Measurements from ENCODE around the gene SMIM21. TPM values are rescaled to one million over a fixed set of nuclear protein-coding genes. Genes with fewer than 3 reads are reported as not detected.

The SMIM21 gene
- total RNA-seq (2021; fragmentation: NEBNext Ultra II Directional; extraction: Animal tissue kit (Norgen Biotek cat#: 25700)) (not detected in 2 replicates), polyA plus RNA-seq (2011; rRNA removed) (not detected in 2 replicates), polyA minus RNA-seq (2011; rRNA and poly(A)+ RNA removed) (not detected in 2 replicates)
- not detected for polyA plus RNA-seq (2011; cell fraction: cytosol; rRNA removed)
- not detected for polyA plus RNA-seq (2011; cell fraction: nucleus; rRNA removed)
- not detected in 4 replicates for polyA plus RNA-seq (2012, experiment 1 of 2)
- not detected for polyA plus RNA-seq (2012, experiment 2 of 2)
- polyA plus RNA-seq (2013, experiment 1 of 2), result not detected
- polyA plus RNA-seq (2013, experiment 2 of 2), result not detected
- polyA minus RNA-seq (2011; cell fraction: cytosol; rRNA and poly(A)+ RNA removed), result not detected
- polyA minus RNA-seq (2011; cell fraction: nucleus; rRNA and poly(A)+ RNA removed), result not detected
- long read RNA-seq, experiment 1, result 0 reads
- long read RNA-seq, experiment 2, result 0 reads

- ChIA-PET POLR2A (ENCODE audit: partially characterized antibody) (no interaction called here), CTCF (ENCODE audit: partially characterized antibody) (interaction anchor here (0.5 to 1.1 kb wide), 2 partner anchors 10 to 1444 kb away, joined by 3 to 4 read pairs; no protein-coding TSS in a partner anchor)
- TF ChIP-seq CTBP2 (IDR thresholded peaks at IDR 0.05; ENCODE audit: borderline replicate concordance, insufficient read depth, insufficient read length, low read length) (no peak), ATF3 (IDR thresholded peaks at IDR 0.05; ENCODE audit: insufficient read depth, low read depth, low read length) (no peak), CTCF (IDR thresholded peaks at IDR 0.05; ENCODE audit: control extremely low read depth in 1 of 3, insufficient read depth in 1 of 3, low read depth in 1 of 3, low read length in 3 of 3) (no peak), TAF1 (IDR thresholded peaks at IDR 0.05; ENCODE audit: low read depth, low read length) (no peak), CHD1 (IDR thresholded peaks at IDR 0.05; ENCODE audit: low read depth, low read length) (no peak), TAF7 (optimal IDR thresholded peaks at IDR 0.05; ENCODE audit: borderline replicate concordance, low read depth, low read length) (no peak), BACH1 (IDR thresholded peaks at IDR 0.05; ENCODE audit: low read length) (no peak), CEBPB (IDR thresholded peaks at IDR 0.05; ENCODE audit: low read depth, low read length) (no peak), RBBP5 (IDR thresholded peaks at IDR 0.05; ENCODE audit: borderline replicate concordance, low read depth, low read length) (no peak)
Observed at GRCh38 chr18:75427603-75428002, at the start of gene SMIM21. Gene SMIM21, minus strand, starts transcription at chr18:75427703. Its CDS starts 140 bp downstream, at chr18:75427563.

More at GRCh38 chr18:75427603-75428002, at the start of gene SMIM21:
- no peak within 1 kb of the TSS for H3K23ac ChIP-seq (ENCODE audit: insufficient read length)
- H2AK5ac ChIP-seq (ENCODE audit: low read depth, low read length), result no peak within 1 kb of the TSS
- H2BK120ac ChIP-seq (replicated peaks; ENCODE audit: low read depth, low read length), result no peak within 1 kb of the TSS
- H4K91ac ChIP-seq (replicated peaks; ENCODE audit: insufficient read length, low read length), result no peak within 1 kb of the TSS
- H3K9me3 ChIP-seq (ENCODE audit: insufficient read depth in 2 of 2, low read depth in 1 of 2, low read length in 1 of 2), result no peaks in the 10 kb centered on the region
- no peak within 1 kb of the TSS for H4K5ac ChIP-seq (ENCODE audit: insufficient read length, low read depth, low read length)
- H3K4me1 ChIP-seq (replicated peaks in 1 of 4; ENCODE audit: control insufficient read depth in 3 of 4, insufficient read depth in 4 of 4, low read length in 3 of 4), result no peaks in the 10 kb centered on the region
- no peak within 1 kb of the TSS for H3K18ac ChIP-seq (ENCODE audit: extremely low read depth, low read length)
- H3K4ac ChIP-seq (replicated peaks; ENCODE audit: insufficient read length, low read depth, low read length), result no peak within 1 kb of the TSS
- no peaks in the 10 kb centered on the region; a peak in 1 of 7 replicates for H3K27me3 ChIP-seq (replicated peaks in 1 of 4; ENCODE audit: control insufficient read depth in 3 of 4, extremely low read depth in 1 of 4, insufficient read depth in 3 of 4, low read length in 3 of 4)
- H3K23me2 ChIP-seq (ENCODE audit: low read depth, low read length), result no peaks in the 10 kb centered on the region
- no peak within 1 kb of the TSS for H3K14ac ChIP-seq (ENCODE audit: insufficient read length)
- no peaks in the 10 kb centered on the region for H3K79me1 ChIP-seq (ENCODE audit: low read depth, low read length)
- H2BK20ac ChIP-seq (ENCODE audit: low read length), result no peak within 1 kb of the TSS
- no peak within 1 kb of the TSS for H3K56ac ChIP-seq (replicated peaks; ENCODE audit: insufficient read length, low read depth, low read length)
- H2BK5ac ChIP-seq (ENCODE audit: low read depth, low read length), result no peak within 1 kb of the TSS
- no peak within 1 kb of the TSS for H3K27ac ChIP-seq (ENCODE audit: low read depth, low read length)
- H4K8ac ChIP-seq (ENCODE audit: extremely low read depth, insufficient read depth, low read length), result no peak within 1 kb of the TSS
- H3K9ac ChIP-seq (replicated peaks in 1 of 4; ENCODE audit: extremely low read depth in 1 of 4, low read depth in 3 of 4, low read length in 3 of 4), result no peak within 1 kb of the TSS
- DNase-seq (ENCODE audit: low read depth in 1 of 2, low spot score in 2 of 2) (no peak), FAIRE-seq (no peak)
- H3K79me2 ChIP-seq (ENCODE audit: control insufficient read depth in 1 of 2, insufficient read depth in 2 of 2, low read length in 2 of 2), result no peaks in the 10 kb centered on the region
- WGBS, 2 experiments (ENCODE audit: extremely low coverage in 1 of 2, insufficient coverage in 1 of 2, insufficient read length in 1 of 2, insufficient replicate concordance in 2 of 2, low coverage in 1 of 2, low lambda C conversion rate in 2 of 2, missing lambda C conversion rate in 1 of 2), result 76% methylated on average over 4 of the region's 4 CpGs; no CpG with 5 or more reads in 1 of the 2 experiments
- no peak within 1 kb of the TSS for H2BK12ac ChIP-seq (ENCODE audit: low read depth, low read length)
- no peaks in the 10 kb centered on the region for H4K20me1 ChIP-seq (replicated peaks in 1 of 2; ENCODE audit: control insufficient read depth in 1 of 2, insufficient read depth in 2 of 2, low read length in 2 of 2)
- H3K4me3 ChIP-seq (ENCODE audit: extremely low read depth in 1 of 4, insufficient read depth in 2 of 4, low read depth in 3 of 4, low read length in 4 of 4), result no peak within 1 kb of the TSS
- H3K4me2 ChIP-seq (ENCODE audit: insufficient read depth in 1 of 2, low read depth in 2 of 2, low read length in 2 of 2), result no peak within 1 kb of the TSS
- H2AFZ ChIP-seq (ENCODE audit: low read length), result no peak within 1 kb of the TSS
- no peaks in the 10 kb centered on the region for H3K36me3 ChIP-seq (ENCODE audit: control insufficient read depth in 2 of 4, insufficient read depth in 4 of 4, low read length in 3 of 4)
- no peak within 1 kb of the TSS for H2BK15ac ChIP-seq (ENCODE audit: low read length)
